HEK293T (cell line): Measurements from ENCODE around the gene ZNF607.

Experiments used
- CTCF ChIA-PET: fragments of 350-600 bp; formaldehyde crosslinking; extraction: SDS; loops from one replicate; lab custom pipeline; 2021; ENCODE audit warnings: antibody characterized with exemption, inconsistent platforms; lab: Yijun Ruan, JAX
- POLR2A ChIA-PET: fragments of 350-600 bp; formaldehyde crosslinking; extraction: SDS; loops from one replicate; lab custom pipeline; 2020; ENCODE audit warnings: antibody characterized with exemption, inconsistent platforms; lab: Yijun Ruan, JAX
- DNase-seq: peaks from one replicate; pipeline ENCODE4 v3.0.0; 2012; ENCODE audit warnings: mixed read lengths; ENCODE audit errors: extremely low spot score
- ARNT ChIP-seq: fragments of 450-650 bp; IDR thresholded peaks from 2 replicates; pipeline ENCODE4 v1.6.1; 2017; ENCODE audit warnings: mild to moderate bottlenecking
- BHLHE40 ChIP-seq: fragments of 450-650 bp; IDR thresholded peaks from 2 replicates; pipeline ENCODE4 v1.6.1; 2016; ENCODE audit warnings: mild to moderate bottlenecking, moderate library complexity, borderline replicate concordance
- CTBP1 ChIP-seq: fragments of 450-650 bp; IDR thresholded peaks from 2 replicates; pipeline ENCODE4 v1.6.1; 2016; ENCODE audit warnings: borderline replicate concordance
- ELF4 ChIP-seq: fragments of 450-650 bp; IDR thresholded peaks from 2 replicates; pipeline ENCODE4 v1.6.1; 2017; ENCODE audit warnings: antibody characterized with exemption
- FOXA1 ChIP-seq: fragments of 450-650 bp; IDR thresholded peaks from 2 replicates; pipeline ENCODE4 v1.6.1; 2016; ENCODE audit warnings: mild to moderate bottlenecking
- FOXK2 ChIP-seq: fragments of 450-650 bp; IDR thresholded peaks from 2 replicates; pipeline ENCODE4 v1.6.1; 2016; ENCODE audit warnings: mild to moderate bottlenecking
- FOXM1 ChIP-seq: fragments of 450-650 bp; IDR thresholded peaks from 2 replicates; pipeline ENCODE4 v1.6.1; 2017; ENCODE audit warnings: mild to moderate bottlenecking, borderline replicate concordance
- HDGF ChIP-seq: fragments of 450-650 bp; IDR thresholded peaks from 2 replicates; pipeline ENCODE4 v1.6.1; 2017; ENCODE audit warnings: antibody characterized with exemption, borderline replicate concordance
- L3MBTL2 ChIP-seq: fragments of 450-650 bp; conservative IDR thresholded peaks from 2 replicates; pipeline ENCODE4 v1.6.1; 2016; ENCODE audit warnings: mild to moderate bottlenecking
- LEF1 ChIP-seq: fragments of 450-650 bp; IDR thresholded peaks from 2 replicates; pipeline ENCODE4 v1.6.1; 2017; ENCODE audit warnings: mild to moderate bottlenecking, borderline replicate concordance
- NFRKB ChIP-seq: fragments of 450-650 bp; IDR thresholded peaks from 2 replicates; pipeline ENCODE4 v1.6.1; 2016; ENCODE audit warnings: mild to moderate bottlenecking, moderate library complexity
- PKNOX1 ChIP-seq: fragments of 450-650 bp; IDR thresholded peaks from 2 replicates; pipeline ENCODE4 v1.6.1; 2016
- SP1 ChIP-seq: fragments of 450-650 bp; IDR thresholded peaks from 2 replicates; pipeline ENCODE4 v1.6.1; 2017
- SUZ12 ChIP-seq: fragments of 450-650 bp; IDR thresholded peaks from 2 replicates; pipeline ENCODE4 v1.6.1; 2016; ENCODE audit warnings: mild to moderate bottlenecking
- TARDBP ChIP-seq: fragments of 450-650 bp; IDR thresholded peaks from 2 replicates; pipeline ENCODE4 v1.6.1; 2016
- ZNF384 ChIP-seq: fragments of 450-650 bp; IDR thresholded peaks from 2 replicates; pipeline ENCODE4 v1.6.1; 2016

ZNF607 gene

GRCh38 chr19:37718304-37718703, 1.3 kb downstream of the ZNF607 start:
- DNase-seq, result no peak
- ChIA-PET CTCF (no interaction called here), POLR2A (interaction anchor here (1.7 kb wide), 1 partner anchor 61 kb away, joined by 8 read pairs; the partner anchor contains the start of gene ZNF573)
- TF ChIP-seq FOXA1, result no peak
- no peak for TF ChIP-seq BHLHE40
- TF ChIP-seq LEF1, result no peak
- no peak for TF ChIP-seq PKNOX1
- TF ChIP-seq SUZ12, result no peak
- TF ChIP-seq FOXM1, result no peak
- no peak for TF ChIP-seq ARNT
- no peak for TF ChIP-seq ZNF384
- TF ChIP-seq TARDBP, result no peak
- no peak for TF ChIP-seq HDGF
- no peak for TF ChIP-seq SP1
- no peak for TF ChIP-seq L3MBTL2
- TF ChIP-seq ELF4, result no peak
- TF ChIP-seq NFRKB, result no peak

GRCh38 chr19:37716140-37716539, 3.4 kb downstream of the ZNF607 start:
- TF ChIP-seq TARDBP (no peak), HDGF (no peak), ARNT (no peak), ZNF384 (no peak), FOXM1 (no peak), BHLHE40 (no peak), PKNOX1 (no peak), NFRKB (no peak), L3MBTL2 (no peak)
- ChIA-PET CTCF (no interaction called here), POLR2A (no interaction called here)
- DNase-seq, result no peak

GRCh38 chr19:37706052-37706605, 13.4 kb downstream of the ZNF607 start:
- ChIA-PET POLR2A (no interaction called here), CTCF (no interaction called here)
- no peak for DNase-seq
- no peak for TF ChIP-seq FOXA1
- no peak for TF ChIP-seq PKNOX1
- TF ChIP-seq SP1, result no peak
- no peak for TF ChIP-seq NFRKB
- no peak for TF ChIP-seq L3MBTL2
- no peak for TF ChIP-seq TARDBP
- TF ChIP-seq ARNT, result no peak
- no peak for TF ChIP-seq ELF4
- no peak for TF ChIP-seq FOXK2

- POLR2A ChIA-PET, result no interaction called here
- CTCF ChIA-PET, result no interaction called here
- DNase-seq, result no peak
- TF ChIP-seq L3MBTL2 (no peak), SUZ12 (no peak), ARNT (no peak), PKNOX1 (no peak), ZNF384 (no peak), FOXM1 (no peak), BHLHE40 (no peak), FOXK2 (no peak), NFRKB (no peak), ELF4 (no peak), TARDBP (no peak), SP1 (no peak), HDGF (no peak), FOXA1 (no peak), LEF1 (no peak), CTBP1 (no peak)
Measured at GRCh38 chr19:37699057-37699456, 20.5 kb downstream of the ZNF607 start.

- DNase-seq, result no peak
- ChIA-PET CTCF (no interaction called here), POLR2A (no interaction called here)
- TF ChIP-seq LEF1 (no peak), ARNT (no peak), BHLHE40 (no peak), ZNF384 (no peak), SUZ12 (no peak), HDGF (no peak), L3MBTL2 (no peak), SP1 (no peak), PKNOX1 (no peak), FOXK2 (no peak), ELF4 (no peak), CTBP1 (no peak), TARDBP (no peak), NFRKB (no peak)
Measured at GRCh38 chr19:37698216-37698615, 21.3 kb downstream of the ZNF607 start.
